Osteoblast (primary cell): ENCODE measurements around the gene ADAM17. TPM values are rescaled to one million over a fixed set of nuclear protein-coding genes. Genes with fewer than 3 reads are reported as not detected.

Source experiments
- DNase-seq: peaks from one replicate; pipeline ENCODE4 v3.0.0; 2011; ENCODE audit warnings: low spot score, mixed read lengths; ENCODE audit not compliant: insufficient read length; ENCODE audit errors: missing footprints
- H2AFZ ChIP-seq: 2 replicates; pipeline ENCODE4 v1.6.0; 2011; ENCODE audit warnings: mild to moderate bottlenecking, low read length
- H3K27ac ChIP-seq: 2 replicates; pipeline ENCODE4 v1.5.1; 2011; ENCODE audit warnings: mild to moderate bottlenecking, low read depth, low read length, moderate library complexity
- H3K27me3 ChIP-seq: 2 replicates; pipeline ENCODE4 v1.6.0; 2012; ENCODE audit warnings: mild to moderate bottlenecking, control low read depth, inconsistent platforms, low read length, moderate library complexity; ENCODE audit not compliant: insufficient read depth
- H3K36me3 ChIP-seq: 2 replicates; pipeline ENCODE4 v1.5.1; 2011; ENCODE audit warnings: mild to moderate bottlenecking, low read length, control low read depth, moderate library complexity; ENCODE audit not compliant: insufficient read depth
- H3K4me1 ChIP-seq: 2 replicates; pipeline ENCODE4 v1.5.1; 2011; ENCODE audit warnings: mild to moderate bottlenecking, low read length, control low read depth, moderate library complexity; ENCODE audit not compliant: insufficient read depth
- H3K4me2 ChIP-seq: 2 replicates; pipeline ENCODE4 v1.6.0; 2011; ENCODE audit warnings: mild to moderate bottlenecking, low read length; ENCODE audit not compliant: insufficient read depth
- H3K4me3 ChIP-seq: fragments of 200-600 bp; sonication (generic); 3 replicates; pipeline ENCODE4 v1.5.1; 2012; ENCODE audit warnings: mild to moderate bottlenecking, low read length, inconsistent platforms; ENCODE audit not compliant: insufficient read depth
- H3K79me2 ChIP-seq: 2 replicates; pipeline ENCODE4 v1.6.0; 2012; ENCODE audit warnings: mild to moderate bottlenecking, low read length, control low read depth, inconsistent platforms; ENCODE audit not compliant: insufficient read depth
- H3K9me3 ChIP-seq: 2 replicates; pipeline ENCODE4 v1.5.1; 2011; ENCODE audit warnings: low read depth, low read length, control low read depth
- H4K20me1 ChIP-seq: 2 replicates; pipeline ENCODE4 v1.6.0; 2012; ENCODE audit warnings: mild to moderate bottlenecking, low read length, control low read depth; ENCODE audit not compliant: insufficient read depth
- CTCF ChIP-seq: IDR thresholded peaks from 2 replicates; pipeline ENCODE4 v1.5.1; 2011; ENCODE audit warnings: mild to moderate bottlenecking, low read depth, low read length, moderate library complexity; ENCODE audit errors: extremely low read depth
- total RNA-seq: library from RNA; depleted of rRNA; stranded (reverse); fragments of >200 nt; gene quantifications from 2 replicates; pipeline ENCODE4 v1.2.3, GENCODE V29; 2012

ADAM17 gene
- total RNA-seq, 1 donor, result 69.1 TPM

- H3K27ac ChIP-seq, result peak overlapping the region; percentile 92
- no peak overlapping the region for H2AFZ ChIP-seq
- H4K20me1 ChIP-seq, result peaks cover 54% of the 10 kb centered on the region
- H3K4me2 ChIP-seq, result peak overlapping the region; percentile 12
- no peaks in the 10 kb centered on the region for H3K27me3 ChIP-seq
- H3K9me3 ChIP-seq, result no peaks in the 10 kb centered on the region
- H3K79me2 ChIP-seq, result peaks cover 86% of the 10 kb centered on the region
- no peak for DNase-seq
- H3K4me1 ChIP-seq, result peaks cover 47% of the 10 kb centered on the region
- no peak overlapping the region for H3K4me3 ChIP-seq
- no peak for TF ChIP-seq CTCF
- peaks cover 30% of the 10 kb centered on the region for H3K36me3 ChIP-seq
These were observed 38.3 kb upstream of the ADAM17 start for GRCh38 chr2:9593925-9594324.

GRCh38 chr2:9592699-9593098 is 37.1 kb upstream of the ADAM17 start:
- no peaks in the 10 kb centered on the region for H3K9me3 ChIP-seq
- no peak for DNase-seq
- H3K36me3 ChIP-seq, result peaks cover 30% of the 10 kb centered on the region
- no peak overlapping the region for H3K4me3 ChIP-seq
- no peaks in the 10 kb centered on the region for H3K27me3 ChIP-seq
- peaks cover 47% of the 10 kb centered on the region for H3K4me1 ChIP-seq
- H2AFZ ChIP-seq, result no peak overlapping the region
- peak overlapping the region; percentile 12 for H3K27ac ChIP-seq
- no peak overlapping the region for H3K4me2 ChIP-seq
- H3K79me2 ChIP-seq, result peaks cover 87% of the 10 kb centered on the region
- peaks cover 46% of the 10 kb centered on the region for H4K20me1 ChIP-seq
- TF ChIP-seq CTCF, result no peak

- H4K20me1 ChIP-seq, result peaks cover 33% of the 10 kb centered on the region
These were observed 35.0 kb upstream of the ADAM17 start for GRCh38 chr2:9590641-9591040.

GRCh38 chr2:9586465-9586864 is 30.8 kb upstream of the ADAM17 start:
- H3K27ac ChIP-seq, result no peak overlapping the region
- H3K79me2 ChIP-seq, result peaks cover 67% of the 10 kb centered on the region
- no peak overlapping the region for H3K4me2 ChIP-seq
- H3K4me3 ChIP-seq, result no peak overlapping the region
- peaks cover 56% of the 10 kb centered on the region for H3K36me3 ChIP-seq
- no peaks in the 10 kb centered on the region for H3K27me3 ChIP-seq
- H3K4me1 ChIP-seq, result peaks cover 5% of the 10 kb centered on the region
- no peaks in the 10 kb centered on the region for H3K9me3 ChIP-seq
- H4K20me1 ChIP-seq, result peaks cover 21% of the 10 kb centered on the region
- no peak for TF ChIP-seq CTCF
- DNase-seq, result no peak
- H2AFZ ChIP-seq, result no peak overlapping the region

More at GRCh38 chr2:9590641-9591040, 35.0 kb upstream of the ADAM17 start:
- TF ChIP-seq CTCF, result no peak
- H3K79me2 ChIP-seq, result peaks cover 86% of the 10 kb centered on the region
- H3K4me3 ChIP-seq, result no peak overlapping the region
- H3K27me3 ChIP-seq, result no peaks in the 10 kb centered on the region
- H3K36me3 ChIP-seq, result peaks cover 41% of the 10 kb centered on the region
- no peak for DNase-seq
- H3K27ac ChIP-seq, result no peak overlapping the region
- H3K9me3 ChIP-seq, result no peaks in the 10 kb centered on the region
- H2AFZ ChIP-seq, result no peak overlapping the region
- H3K4me1 ChIP-seq, result peaks cover 33% of the 10 kb centered on the region
- H3K4me2 ChIP-seq, result no peak overlapping the region
